ENCODE results near the gene PHACTR1.

DNA sequence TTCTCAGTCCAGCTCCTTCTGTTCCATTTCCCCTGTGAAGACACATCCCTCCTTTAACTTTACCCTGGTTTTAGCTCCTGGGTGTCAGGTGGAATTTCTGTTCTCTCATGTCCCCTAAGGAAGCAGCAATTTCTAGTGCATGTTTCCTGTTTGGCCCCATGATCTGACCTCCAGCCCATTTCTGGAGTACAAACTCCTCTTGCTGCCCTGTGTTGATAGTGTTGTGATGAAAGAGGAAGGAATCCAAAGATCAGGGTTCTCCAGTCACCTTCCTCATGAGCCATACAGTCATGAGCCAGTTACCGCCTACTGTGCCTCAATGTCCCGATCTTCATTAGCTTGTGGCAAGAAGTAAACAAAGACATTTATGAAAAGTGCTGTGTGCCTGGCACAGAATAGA is 97.4 kb downstream of the PHACTR1 start:
- TF ChIP-seq EZH2phosphoT487 (IDR thresholded peaks at IDR 0.05; ENCODE audit: borderline replicate concordance, low read depth) (no peak), RAD21 (IDR thresholded peaks at IDR 0.05; ENCODE audit: low read length) (no peak), FOXJ3 (CRISPR knock-in tag; IDR thresholded peaks at IDR 0.05) (no peak), GABPA (IDR thresholded peaks at IDR 0.05; ENCODE audit: low read depth) (no peak), CHD2 (IDR thresholded peaks at IDR 0.05; ENCODE audit: low read length, partially characterized antibody) (no peak), EP300 (IDR thresholded peaks at IDR 0.05; ENCODE audit: borderline replicate concordance in 1 of 2, low read depth in 1 of 2, low read length in 1 of 2) (no peak), SIN3A (IDR thresholded peaks at IDR 0.05; ENCODE audit: borderline replicate concordance, low read depth, low read length) (no peak), RFX5 (IDR thresholded peaks at IDR 0.05; ENCODE audit: low read length) (no peak), RCOR1 (IDR thresholded peaks at IDR 0.05; ENCODE audit: low read length) (no peak), TCF12 (IDR thresholded peaks at IDR 0.05) (no peak), TAF1 (IDR thresholded peaks at IDR 0.05; ENCODE audit: borderline replicate concordance, low read depth, low read length) (no peak)
- TF ChIP-seq, protein P1, sequence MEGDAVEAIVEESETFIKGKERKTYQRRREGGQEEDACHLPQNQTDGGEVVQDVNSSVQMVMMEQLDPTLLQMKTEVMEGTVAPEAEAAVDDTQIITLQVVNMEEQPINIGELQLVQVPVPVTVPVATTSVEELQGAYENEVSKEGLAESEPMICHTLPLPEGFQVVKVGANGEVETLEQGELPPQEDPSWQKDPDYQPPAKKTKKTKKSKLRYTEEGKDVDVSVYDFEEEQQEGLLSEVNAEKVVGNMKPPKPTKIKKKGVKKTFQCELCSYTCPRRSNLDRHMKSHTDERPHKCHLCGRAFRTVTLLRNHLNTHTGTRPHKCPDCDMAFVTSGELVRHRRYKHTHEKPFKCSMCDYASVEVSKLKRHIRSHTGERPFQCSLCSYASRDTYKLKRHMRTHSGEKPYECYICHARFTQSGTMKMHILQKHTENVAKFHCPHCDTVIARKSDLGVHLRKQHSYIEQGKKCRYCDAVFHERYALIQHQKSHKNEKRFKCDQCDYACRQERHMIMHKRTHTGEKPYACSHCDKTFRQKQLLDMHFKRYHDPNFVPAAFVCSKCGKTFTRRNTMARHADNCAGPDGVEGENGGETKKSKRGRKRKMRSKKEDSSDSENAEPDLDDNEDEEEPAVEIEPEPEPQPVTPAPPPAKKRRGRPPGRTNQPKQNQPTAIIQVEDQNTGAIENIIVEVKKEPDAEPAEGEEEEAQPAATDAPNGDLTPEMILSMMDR (IDR thresholded peaks at IDR 0.05) = no peak
- TF ChIP-seq, protein P2, sequence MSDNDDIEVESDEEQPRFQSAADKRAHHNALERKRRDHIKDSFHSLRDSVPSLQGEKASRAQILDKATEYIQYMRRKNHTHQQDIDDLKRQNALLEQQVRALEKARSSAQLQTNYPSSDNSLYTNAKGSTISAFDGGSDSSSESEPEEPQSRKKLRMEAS (IDR thresholded peaks at IDR 0.05; ENCODE audit: low read depth) = no peak

Data from SK-N-SH (cell line).